GM19372 (cell line): ENCODE measurements around the gene REV3L.
"Not testable (repeated sequence)": the region's sequence is repeated elsewhere in the genome, so short reads cannot be mapped to it uniquely, and the experiment has no call there.

Experiments used
- ATAC-seq: cut with Tn5 transposase; IDR thresholded peaks from one replicate; pipeline ENCODE4 v1.9.1; 2021; ENCODE audit warnings: mild to moderate bottlenecking, low read depth, moderate library complexity; ENCODE audit not compliant: unreplicated experiment

Gene REV3L

GRCh38 chr6:111482959-111483735, at the start of gene REV3L:
Gene REV3L, minus strand, starts transcription at chr6:111483218. Its CDS starts 330 bp downstream, at chr6:111482888.
- ATAC-seq = peak; percentile 30

- ATAC-seq = no peak
Observed at GRCh38 chr6:111531185-111531584, 48.2 kb upstream of the REV3L start.

GRCh38 chr6:111530667-111531066, 47.6 kb upstream of the REV3L start:
- ATAC-seq = no peak

- no peak for ATAC-seq
Observed at GRCh38 chr6:111530218-111530617, 47.2 kb upstream of the REV3L start.

- ATAC-seq = no peak
Observed at GRCh38 chr6:111527367-111527766, 44.3 kb upstream of the REV3L start.

GRCh38 chr6:111524735-111525134, 41.7 kb upstream of the REV3L start:
- no peak for ATAC-seq

- no peak for ATAC-seq
Observed at GRCh38 chr6:111524252-111524651, 41.2 kb upstream of the REV3L start.

GRCh38 chr6:111523484-111524167, 40.6 kb upstream of the REV3L start:
- no peak for ATAC-seq

- no peak for ATAC-seq
Observed at GRCh38 chr6:111522393-111523020, 39.5 kb upstream of the REV3L start.

- ATAC-seq = no peak
Observed at GRCh38 chr6:111521497-111522270, 38.7 kb upstream of the REV3L start.

GRCh38 chr6:111520524-111520923, 37.5 kb upstream of the REV3L start:
- ATAC-seq = no peak

GRCh38 chr6:111517965-111518364, 34.9 kb upstream of the REV3L start:
- no peak for ATAC-seq

- ATAC-seq = no peak
Observed at GRCh38 chr6:111515259-111515658, 32.2 kb upstream of the REV3L start.

- ATAC-seq = not testable (repeated sequence)
Observed at GRCh38 chr6:111514531-111514930, 31.5 kb upstream of the REV3L start.

- ATAC-seq = not testable (repeated sequence)
Observed at GRCh38 chr6:111507219-111507618, 24.2 kb upstream of the REV3L start.

GRCh38 chr6:111505498-111505897, 22.5 kb upstream of the REV3L start:
- not testable (repeated sequence) for ATAC-seq

GRCh38 chr6:111503660-111504059, 20.6 kb upstream of the REV3L start:
- no peak for ATAC-seq

GRCh38 chr6:111503194-111503593, 20.2 kb upstream of the REV3L start:
- ATAC-seq = no peak

GRCh38 chr6:111502154-111502553, 19.1 kb upstream of the REV3L start:
- ATAC-seq = no peak

GRCh38 chr6:111499269-111499793, 16.3 kb upstream of the REV3L start:
- ATAC-seq = no peak
